GM18861 (cell line): ENCODE data around the gene APBB2.
"Not testable (repeated sequence)": the region's sequence is repeated elsewhere in the genome, so short reads cannot be mapped to it uniquely, and the experiment has no call there.

Source experiments
- ATAC-seq: cut with Tn5 transposase; IDR thresholded peaks from one replicate; pipeline ENCODE4 v1.9.1; 2021; ENCODE audit not compliant: unreplicated experiment

The APBB2 gene

GRCh38 chr4:41029098-41029497, 185.2 kb downstream of the APBB2 start:
- no peak for ATAC-seq

- ATAC-seq = no peak
Measured at GRCh38 chr4:41028392-41029076, 185.8 kb downstream of the APBB2 start.

GRCh38 chr4:41026971-41027370, 187.4 kb downstream of the APBB2 start:
- no peak for ATAC-seq

GRCh38 chr4:41025824-41026223, 188.5 kb downstream of the APBB2 start:
- no peak for ATAC-seq

- no peak for ATAC-seq
Measured at GRCh38 chr4:41024556-41025491, 189.5 kb downstream of the APBB2 start.

GRCh38 chr4:41022116-41022515, 192.2 kb downstream of the APBB2 start:
- no peak for ATAC-seq

- no peak for ATAC-seq
Measured at GRCh38 chr4:41015016-41015675, 199.2 kb downstream of the APBB2 start.

- ATAC-seq = no peak
Measured at GRCh38 chr4:41014158-41014557, 200.2 kb downstream of the APBB2 start.

GRCh38 chr4:41013746-41014145, 200.6 kb downstream of the APBB2 start:
- ATAC-seq = no peak

- ATAC-seq = no peak
Measured at GRCh38 chr4:41012911-41013310, 201.4 kb downstream of the APBB2 start.

- no peak for ATAC-seq
Measured at GRCh38 chr4:41012293-41012692, 202.0 kb downstream of the APBB2 start.

- no peak for ATAC-seq
Measured at GRCh38 chr4:41009411-41009810, 204.9 kb downstream of the APBB2 start.

- ATAC-seq = no peak
Measured at GRCh38 chr4:41006141-41006540, 208.2 kb downstream of the APBB2 start.

- no peak for ATAC-seq
Measured at GRCh38 chr4:41002309-41002708, 212.0 kb downstream of the APBB2 start.

GRCh38 chr4:41000356-41000755, 214.0 kb downstream of the APBB2 start:
- no peak for ATAC-seq

GRCh38 chr4:40998675-40999358, 215.5 kb downstream of the APBB2 start:
- ATAC-seq = no peak

- ATAC-seq = no peak
Measured at GRCh38 chr4:40995850-40996249, 218.5 kb downstream of the APBB2 start.

GRCh38 chr4:40994321-40994720, 220.0 kb downstream of the APBB2 start:
- ATAC-seq = not testable (repeated sequence)

GRCh38 chr4:40993296-40993693, 221.0 kb downstream of the APBB2 start:
- ATAC-seq = not testable (repeated sequence)

GRCh38 chr4:40992472-40993295, 221.7 kb downstream of the APBB2 start:
- peak; percentile 73 for ATAC-seq
